Smooth muscle cell of the brain vasculature (primary cell): ENCODE data around the gene CCDC192.

Source experiments
- DNase-seq: peaks from one replicate; pipeline ENCODE4 v3.0.0-alpha.2; 2012; ENCODE audit warnings: low read depth, low spot score

Gene CCDC192

DNA sequence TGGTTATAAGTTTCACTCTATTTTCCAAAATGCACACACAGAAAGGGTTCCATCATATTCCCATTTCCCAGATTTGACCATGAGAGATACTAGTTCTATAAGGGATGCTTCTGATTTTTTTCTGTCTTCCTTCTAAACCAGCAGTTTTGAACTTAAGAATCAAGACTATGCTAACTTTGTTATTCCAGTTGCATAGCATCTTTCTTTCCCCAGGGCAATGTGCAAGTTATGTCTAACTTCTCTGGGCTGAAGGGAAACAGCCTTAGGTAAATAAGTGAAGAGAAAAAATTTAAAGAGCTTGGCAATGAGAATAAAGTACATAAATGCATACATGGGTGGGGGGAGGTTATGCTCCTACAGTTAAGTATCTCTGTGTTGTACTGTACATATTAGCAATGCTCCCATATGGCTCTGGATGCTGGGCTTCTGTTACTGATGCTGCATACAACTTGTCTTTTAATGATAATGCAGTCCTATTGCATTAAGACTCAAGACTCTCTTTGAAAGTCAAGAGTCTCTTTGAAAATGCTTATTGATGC is 254.6 kb downstream of the CCDC192 start:
- DNase-seq = no peak

DNA sequence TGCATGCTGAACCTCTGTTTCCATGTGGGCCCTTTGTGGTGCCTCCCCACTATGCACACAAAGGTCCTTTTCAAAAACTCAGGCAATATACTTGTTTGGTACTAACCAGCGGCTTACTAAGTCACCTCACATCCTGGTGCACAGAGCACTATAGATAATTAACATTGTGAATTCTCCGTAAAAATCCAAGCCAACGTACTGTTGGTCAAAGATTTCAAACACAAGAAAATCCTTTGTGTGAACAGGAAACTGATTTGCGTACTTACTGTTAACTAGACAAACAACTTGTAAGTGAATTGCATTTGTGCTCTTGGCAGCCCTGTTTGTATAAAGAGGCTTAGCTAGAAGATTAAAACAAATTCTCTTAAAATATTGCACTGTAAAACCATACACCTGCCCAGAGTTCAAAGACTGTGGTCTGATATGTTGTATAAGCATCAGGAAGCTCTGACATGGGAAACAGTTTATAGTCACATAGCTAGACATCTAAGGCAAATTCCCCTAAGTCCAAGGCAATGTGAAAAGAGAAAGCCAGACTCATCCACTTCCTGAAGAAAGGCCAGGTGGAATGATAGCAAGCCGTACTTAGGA is 255.3 kb downstream of the CCDC192 start:
- DNase-seq = no peak

DNA sequence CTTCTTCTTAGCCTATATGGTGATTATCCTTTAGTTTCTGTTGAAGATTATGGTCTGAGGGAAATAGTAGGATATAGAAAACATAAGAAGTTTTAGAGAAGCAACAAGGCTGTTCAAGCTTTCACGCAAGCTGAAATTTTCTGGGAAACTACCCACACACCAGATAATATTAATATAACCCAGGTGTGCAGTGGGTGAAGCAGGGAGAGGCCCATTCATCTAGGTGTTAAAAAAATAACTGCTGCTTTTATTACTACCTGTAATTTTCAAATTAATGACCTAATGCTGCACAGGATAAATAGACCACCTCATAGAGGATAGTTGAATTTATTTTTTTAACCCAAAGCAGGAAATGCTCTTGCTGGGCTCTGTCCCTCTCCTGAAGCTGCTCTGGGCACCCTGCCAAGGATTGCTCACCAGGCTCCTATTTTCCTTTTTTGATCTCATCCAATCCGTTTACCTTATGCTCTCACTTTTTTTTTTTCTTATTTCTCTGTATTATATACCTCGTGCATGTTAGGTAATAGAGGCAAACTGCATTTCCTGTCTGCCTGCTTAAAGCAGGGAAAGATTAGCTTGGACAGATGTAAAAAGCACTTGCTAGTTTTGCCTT is 256.1 kb downstream of the CCDC192 start:
- peak; percentile 93 for DNase-seq

DNA sequence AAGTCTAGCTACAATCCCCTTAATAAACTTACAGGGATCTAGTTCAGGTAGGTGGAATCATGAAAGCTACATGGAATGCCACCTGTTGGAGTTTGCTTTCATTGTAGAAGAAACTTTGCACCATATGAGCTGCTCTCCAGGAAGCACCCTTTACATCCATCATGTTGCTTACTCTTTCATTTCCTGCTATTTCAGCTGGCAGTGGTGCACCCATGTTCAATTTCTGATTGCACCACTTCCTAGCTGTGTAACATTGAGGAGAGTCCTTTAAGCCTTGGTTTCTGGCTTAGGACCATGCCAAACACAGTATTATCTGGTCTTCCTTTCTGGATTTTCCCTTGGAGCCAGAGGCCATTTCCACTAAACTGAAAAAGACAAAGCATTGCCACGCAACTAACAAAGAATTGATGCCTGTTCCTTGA is 257.1 kb downstream of the CCDC192 start:
- no peak for DNase-seq

DNA sequence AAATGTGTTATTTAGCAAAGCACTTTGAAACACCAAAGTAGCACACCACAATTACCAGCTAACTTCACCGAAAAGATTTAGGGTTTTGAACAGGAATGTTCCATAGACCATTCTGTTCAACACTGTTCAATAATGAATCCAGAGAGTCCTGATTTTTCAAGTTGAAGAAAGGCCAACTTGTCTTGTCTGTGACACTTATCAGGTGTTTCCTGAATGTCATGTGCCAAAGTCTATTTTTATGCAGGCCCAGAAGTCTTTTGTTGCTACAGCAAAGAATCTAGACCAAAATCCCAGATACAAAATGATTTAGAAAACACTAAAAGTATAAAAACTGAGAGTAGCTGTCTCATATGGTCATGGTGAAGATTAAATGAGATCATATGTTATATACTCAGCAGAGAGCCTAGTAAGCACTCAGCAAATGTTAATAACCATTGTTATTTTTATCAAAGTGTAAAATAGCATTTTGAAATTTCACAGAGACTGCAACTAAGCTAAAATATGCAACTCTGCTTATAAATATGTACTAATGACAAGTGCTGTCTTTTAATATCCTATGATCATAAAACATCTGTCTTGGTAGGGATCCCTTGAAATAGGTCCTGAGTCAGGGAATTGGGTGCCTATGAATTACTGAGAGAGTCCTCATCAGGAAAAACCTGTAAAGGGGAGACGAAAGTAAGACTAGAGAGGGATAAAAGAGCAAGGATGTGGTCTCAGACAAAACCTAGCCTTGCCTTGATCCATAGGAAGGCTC is 258.0 kb downstream of the CCDC192 start:
- no peak for DNase-seq

DNA sequence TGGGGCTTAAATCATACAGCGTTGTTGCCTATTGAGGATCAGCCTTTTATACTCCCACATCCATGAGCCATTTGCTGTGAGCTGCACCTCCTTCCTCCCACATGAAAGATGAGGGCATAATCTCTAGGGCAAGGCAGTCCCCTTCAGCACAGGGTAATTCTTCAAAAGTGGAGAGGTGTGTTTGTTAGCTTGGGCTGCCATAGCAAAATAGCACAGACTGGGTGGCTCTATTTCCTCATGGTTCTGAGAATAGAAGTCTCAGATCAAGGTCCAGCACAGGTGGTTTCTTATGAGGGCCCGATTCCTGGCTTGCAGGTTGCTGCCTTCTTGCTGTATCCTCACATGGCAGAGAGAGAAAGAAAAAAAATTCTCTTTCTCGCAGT is 258.6 kb downstream of the CCDC192 start:
- DNase-seq = no peak

DNA sequence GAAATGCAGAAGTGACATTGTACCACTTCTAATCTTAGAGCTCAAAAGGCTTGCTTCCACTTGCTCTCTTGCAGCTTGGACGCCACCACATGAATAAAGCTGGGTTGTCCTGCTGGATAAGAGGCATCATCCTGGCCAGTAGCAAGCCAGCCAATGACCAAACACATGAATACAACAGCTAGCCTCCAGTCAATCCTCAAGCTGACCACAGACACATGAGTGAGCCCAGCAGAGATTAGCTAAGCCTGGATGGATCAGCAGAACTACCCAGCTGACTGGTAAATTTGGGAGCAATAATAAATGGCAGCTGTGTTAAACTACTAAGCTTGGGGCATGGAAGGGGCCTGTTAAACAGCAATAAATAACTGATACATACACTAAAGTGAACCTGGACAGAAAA is 259.3 kb downstream of the CCDC192 start:
- DNase-seq = no peak

DNA sequence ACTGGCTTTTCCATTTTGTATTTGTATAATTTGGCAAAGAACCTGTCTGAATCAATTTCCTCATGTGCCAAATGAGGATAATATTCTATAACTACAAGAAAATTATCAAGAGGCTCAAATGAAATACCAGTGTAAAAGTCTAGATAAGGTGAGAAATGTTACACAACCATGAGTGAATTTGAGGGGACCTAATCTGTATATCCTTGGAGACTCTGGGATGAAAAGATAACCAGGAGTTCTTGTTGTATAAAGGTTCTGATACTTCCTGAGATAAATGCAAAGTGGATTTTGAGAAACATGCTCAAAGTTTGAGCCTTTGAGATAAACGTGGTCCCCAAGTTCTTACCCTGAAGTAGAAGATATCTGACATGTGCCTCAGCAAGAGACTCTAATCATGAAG is 260.0 kb downstream of the CCDC192 start:
- DNase-seq = no peak

DNA sequence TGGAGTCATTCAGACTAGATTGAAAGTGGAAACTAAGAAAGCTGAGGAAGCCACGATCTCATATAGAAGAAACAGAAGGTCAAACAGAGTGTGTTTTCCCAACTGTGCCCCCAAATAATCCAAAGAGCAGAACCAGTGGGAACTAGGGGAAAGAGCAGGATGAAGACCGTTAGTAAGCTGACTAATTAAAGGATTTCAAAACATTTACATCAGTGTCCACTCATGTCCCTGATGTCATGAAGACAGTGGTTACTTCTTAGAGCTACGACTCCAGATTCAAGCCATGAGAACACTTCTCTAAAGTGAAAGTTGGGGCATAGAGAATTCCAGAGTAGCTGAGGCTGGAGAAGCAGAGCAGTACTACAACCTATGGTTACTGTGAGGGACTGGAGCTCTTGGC is 260.7 kb downstream of the CCDC192 start:
- no peak for DNase-seq

DNA sequence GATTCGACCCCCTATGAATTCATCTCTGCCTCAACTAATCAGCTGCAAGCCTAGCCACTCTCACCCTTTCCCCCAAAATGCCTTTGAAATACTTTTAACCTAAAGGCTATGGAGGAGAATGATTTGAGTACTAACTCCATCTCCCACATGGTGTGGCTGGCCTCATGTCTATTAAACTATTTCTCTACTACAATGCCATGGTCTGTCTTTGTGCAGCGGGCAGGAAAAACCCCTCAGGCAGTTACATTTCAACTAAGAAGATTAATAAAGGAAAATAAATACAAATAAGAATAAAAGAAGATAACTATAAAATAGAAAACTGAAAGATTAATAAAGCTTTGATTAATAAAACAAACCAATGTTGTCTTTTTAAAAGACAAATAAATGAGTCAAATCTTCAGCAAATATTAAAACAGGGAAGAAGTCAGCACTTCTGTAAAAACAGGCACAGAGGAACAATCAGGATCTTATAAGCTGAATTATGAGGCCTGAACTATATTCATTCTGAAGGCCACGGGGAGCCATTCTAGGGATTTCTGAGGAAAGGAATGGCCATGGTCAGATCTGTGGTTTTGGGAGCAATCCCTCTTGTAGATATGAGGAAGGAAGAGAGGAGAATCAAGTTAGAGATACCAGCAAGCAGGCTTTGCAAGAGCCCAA is 264.3 kb downstream of the CCDC192 start:
- DNase-seq = no peak

DNA sequence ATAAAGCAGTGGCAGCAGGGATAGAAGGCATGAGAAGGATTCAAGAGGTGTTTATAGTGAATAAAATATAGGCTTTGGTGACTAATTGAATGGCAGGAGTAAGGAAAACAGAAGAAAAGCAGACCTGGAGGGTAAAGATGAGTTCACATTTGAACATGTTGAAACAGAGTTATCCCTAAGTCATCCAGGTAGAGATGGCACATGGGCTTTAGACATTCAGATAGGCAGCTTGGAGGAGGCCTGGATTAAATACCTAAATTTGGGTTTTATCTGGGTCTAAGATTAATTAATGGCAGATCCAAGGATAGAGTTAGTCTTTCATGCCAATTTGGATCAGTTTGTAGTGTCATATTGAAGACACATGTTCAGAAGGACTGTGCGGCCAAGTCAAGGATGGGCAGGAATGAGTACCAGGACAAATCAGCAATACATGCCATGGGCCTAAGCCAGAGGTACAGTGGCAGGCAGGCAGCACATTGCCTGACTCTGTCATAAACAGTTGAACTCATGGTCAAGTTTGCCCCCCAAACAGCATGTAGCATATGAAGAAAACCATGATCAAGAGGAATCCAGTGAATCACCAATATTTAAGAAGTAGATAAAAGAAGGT is 264.9 kb downstream of the CCDC192 start:
- DNase-seq = no peak

DNA sequence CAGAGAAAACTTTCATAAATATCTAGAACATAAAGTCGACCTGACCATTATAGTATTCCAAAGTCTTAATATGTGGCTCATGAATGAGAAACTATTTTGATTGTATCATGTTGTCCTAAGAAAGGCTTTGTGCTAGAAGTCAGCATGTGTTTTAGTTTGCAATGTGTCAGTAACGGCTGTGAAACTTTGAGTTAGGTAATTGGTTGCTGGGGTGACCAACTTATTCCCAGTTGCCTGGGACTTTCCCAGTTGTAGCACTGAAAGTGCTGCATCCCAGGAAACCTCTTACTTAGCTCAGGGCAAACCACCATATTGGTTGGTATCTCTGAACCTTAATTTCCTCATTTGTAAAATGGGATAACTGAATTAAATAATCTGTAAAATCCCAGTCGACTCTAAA is 265.8 kb downstream of the CCDC192 start:
- no peak for DNase-seq

DNA sequence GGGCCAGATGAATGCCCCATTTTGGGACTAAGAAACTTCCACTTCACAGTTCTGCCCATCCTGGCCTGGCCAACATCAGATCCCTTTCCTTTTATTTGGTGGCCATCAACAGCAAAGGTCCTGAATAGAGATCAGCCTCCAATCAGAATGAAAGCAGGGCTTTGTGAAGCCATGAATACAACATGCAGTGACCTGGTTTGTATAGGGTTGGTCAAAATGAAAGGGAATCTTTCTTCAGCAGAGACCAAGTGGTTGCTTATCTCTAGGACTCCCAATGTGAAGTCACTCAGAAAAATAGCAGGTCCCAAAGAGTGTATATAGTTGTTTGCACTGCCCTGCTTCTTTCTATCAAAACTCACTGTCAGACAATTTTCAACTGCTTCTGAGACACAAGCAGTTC is 266.5 kb downstream of the CCDC192 start:
- DNase-seq = no peak

DNA sequence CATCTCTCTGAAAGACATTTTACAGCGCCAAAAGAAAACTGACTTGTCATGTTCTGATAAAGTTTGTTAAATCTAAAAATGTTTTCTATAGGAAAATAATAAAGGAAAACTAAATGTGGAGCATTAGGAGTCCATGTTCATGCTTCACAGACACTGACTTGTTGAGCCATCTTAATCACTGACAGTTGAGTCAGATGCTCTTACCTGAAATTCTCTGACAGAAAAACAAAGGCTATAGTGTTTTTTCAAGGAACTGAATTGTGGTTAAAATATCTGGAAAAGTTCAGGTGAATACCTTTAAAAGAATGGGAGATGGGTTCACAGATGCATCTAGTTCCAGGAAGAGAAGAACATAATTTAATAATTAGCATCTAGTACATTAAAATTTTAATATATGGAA is 266.9 kb downstream of the CCDC192 start:
- DNase-seq = no peak

DNA sequence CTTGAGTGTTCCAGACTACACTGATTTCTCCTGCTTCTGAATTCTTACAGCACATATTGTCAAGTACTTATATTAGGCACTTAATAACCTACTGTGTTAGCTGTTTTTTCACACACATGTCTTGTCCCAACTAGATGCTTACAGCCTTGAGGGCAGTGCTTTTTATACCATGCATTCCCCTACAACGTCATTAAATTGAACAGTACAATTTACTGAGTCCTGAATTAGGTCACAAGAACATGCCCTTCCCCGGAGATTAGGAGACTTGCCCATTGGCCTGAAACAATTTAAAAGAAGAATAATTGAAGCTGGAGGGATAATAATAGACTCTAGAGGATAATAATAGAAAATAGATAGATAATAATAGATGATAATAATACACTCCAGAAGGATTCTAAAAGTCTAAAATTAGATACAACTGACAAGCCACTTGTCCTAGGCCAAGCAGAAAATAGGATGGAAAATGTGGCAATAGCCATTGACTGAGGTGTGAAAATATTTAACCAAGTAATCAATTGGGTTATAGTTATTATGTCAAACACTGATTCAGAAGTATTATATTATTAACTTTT is 267.7 kb downstream of the CCDC192 start:
- DNase-seq = no peak

DNA sequence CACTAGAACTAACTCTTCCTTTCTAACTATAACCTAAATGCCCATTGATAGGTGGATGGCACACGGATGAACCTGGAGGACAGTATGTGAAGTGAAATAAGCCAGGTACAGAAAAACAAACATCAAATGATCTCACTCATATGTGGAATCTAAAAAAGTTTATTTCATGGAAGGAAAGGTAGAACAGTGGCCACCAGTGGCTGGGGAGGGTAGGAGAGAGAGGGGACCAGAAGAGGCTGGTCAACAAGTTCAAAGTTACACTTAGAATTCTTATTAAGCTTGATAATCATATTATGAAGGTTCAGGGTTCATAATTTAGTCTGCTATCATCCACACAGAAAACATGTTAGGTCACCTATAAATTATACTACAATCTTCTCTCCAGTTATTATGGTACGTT is 272.8 kb downstream of the CCDC192 start:
- DNase-seq = no peak

DNA sequence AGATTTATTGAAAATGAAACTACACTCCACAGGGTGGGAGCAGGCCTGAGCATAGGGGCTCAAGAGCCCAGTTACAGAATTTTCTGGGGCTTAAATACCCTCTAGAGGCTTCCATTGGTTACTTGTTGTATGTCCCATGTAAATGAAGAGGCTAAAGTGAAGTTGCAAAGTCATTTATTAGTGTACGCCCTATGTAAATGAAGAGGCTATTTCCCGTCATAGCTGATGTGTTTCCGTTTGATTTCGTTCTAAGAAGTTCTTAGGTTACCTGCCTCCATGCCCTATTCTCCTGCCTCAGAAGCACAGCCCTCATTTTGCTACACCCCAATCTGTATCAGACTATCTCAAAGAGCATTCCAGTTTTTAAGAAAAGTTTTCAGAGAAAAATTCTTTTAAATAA is 273.3 kb downstream of the CCDC192 start:
- no peak for DNase-seq

DNA sequence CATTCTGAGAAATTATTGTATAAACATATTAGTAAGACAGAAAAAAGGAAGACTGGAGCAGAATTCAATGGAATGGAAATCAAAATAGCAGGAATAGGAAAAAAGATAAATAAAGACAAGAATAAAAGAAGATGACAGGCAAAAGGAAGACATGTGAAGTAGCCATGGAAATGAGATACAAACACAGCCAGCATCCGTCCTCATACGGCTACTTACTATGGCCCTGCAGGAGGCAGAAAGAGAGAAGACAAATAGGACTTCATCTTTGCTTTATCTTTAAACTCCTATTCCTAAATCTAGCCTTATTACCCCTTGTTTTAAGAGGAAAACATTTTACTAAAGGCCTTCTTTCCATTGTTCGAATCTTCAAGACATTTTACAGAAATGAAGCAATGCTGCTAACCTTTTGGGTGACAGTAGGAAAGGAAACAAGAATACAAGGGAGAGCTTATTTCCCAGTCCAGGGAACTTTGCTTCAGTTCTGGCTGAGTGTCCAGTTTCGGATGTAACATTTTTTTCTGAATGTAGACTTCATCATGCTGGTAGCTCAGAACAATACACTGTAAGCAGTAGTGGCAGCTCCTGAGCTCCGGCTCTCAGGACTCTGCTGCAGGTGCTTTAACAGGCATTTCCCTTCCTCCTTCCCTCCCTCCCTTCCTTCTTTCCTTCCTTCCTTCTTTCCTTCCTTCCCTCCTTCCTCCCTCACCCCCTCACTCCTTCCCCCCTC is 274.0 kb downstream of the CCDC192 start:
- DNase-seq = no peak

DNA sequence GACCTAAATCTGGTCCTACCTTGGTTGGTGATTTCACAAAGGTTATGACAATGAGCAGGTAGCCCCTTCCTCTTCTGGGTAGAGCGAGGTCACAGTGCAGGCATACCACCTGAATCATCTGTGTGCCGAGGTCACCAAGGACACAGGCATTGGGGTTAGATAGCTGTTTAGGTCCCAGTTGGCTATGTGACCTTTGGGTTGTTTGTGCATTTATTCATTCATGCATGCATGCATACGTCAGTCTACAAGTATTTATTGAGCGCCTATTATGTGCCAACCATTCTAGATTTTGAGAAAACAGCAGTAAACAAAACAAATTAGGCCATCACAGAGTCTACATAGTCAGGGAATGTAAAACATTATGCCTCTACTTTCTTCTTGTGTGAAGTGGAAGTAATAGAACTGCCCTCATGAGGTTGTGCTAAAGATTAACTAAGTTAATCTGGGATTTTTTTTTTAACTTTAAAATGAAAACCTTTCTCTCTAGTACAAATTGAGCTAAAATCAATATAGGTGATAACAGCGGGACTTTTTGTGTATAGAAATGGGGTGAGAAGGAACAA is 275.6 kb downstream of the CCDC192 start:
- no peak for DNase-seq

DNA sequence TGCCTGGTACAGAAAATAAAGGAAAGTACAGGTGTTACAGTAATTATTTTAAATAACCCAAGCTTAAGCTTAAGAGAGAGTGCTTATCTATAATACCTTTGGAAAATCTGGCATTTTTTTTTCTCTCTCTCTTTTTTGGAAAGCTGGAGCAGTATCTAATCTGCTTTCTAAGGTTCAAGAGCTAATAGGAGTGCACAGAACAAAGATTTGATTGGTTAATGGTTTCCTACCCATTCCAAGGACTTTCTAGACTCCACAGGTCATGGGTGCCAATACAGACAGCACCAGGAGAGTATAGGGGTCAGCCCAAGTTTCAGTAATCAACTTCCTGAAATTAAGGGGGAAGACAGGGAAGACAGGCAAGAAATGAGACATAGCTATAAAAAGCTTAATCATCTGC is 276.3 kb downstream of the CCDC192 start:
- DNase-seq = no peak

DNA sequence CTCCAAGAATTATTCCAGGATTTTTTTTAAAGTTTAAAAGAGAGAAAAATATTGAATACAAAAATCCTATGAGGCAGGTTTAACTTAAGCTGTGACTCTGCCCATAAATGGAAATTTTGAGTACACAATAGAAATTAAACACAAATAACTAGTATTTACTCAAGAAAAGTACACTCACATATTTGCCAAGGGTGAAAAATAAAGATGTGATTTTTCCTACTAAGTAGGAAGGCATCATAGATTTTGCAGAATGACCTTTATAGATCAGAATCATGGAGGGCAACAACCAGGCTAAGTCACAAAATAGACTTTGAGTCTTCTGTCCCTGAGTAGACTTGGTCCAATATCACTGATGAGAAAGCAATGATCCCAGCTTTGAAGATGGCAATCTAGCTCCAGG is 277.7 kb downstream of the CCDC192 start:
- no peak for DNase-seq
